Measurements from ENCODE around the gene SPINK8.
"Not testable (repeated sequence)": the region's sequence is repeated elsewhere in the genome, so short reads cannot be mapped to it uniquely, and the experiment has no call there.

Gene SPINK8

GRCh38 chr3:48333346-48334245 lies at the start of gene SPINK8:
Gene SPINK8 (minus strand): TSS chr3:48333661. CDS start chr3:48328341, 5,320 bp downstream.
- not testable (repeated sequence) for DNase-seq

GRCh38 chr3:48372862-48373435 lies 39.5 kb upstream of the SPINK8 start:
- DNase-seq, result no peak

- no peak for DNase-seq
Measured at GRCh38 chr3:48372377-48372770, 38.9 kb upstream of the SPINK8 start.

GRCh38 chr3:48371651-48372376 lies 38.4 kb upstream of the SPINK8 start, which contains the start of gene FBXW12:
Gene FBXW12 (plus strand): TSS chr3:48372219. CDS start chr3:48372768, 549 bp downstream.
- no peak for DNase-seq

- DNase-seq, result no peak
Measured at GRCh38 chr3:48370333-48370713, 36.9 kb upstream of the SPINK8 start.

GRCh38 chr3:48369693-48370332 lies 36.4 kb upstream of the SPINK8 start:
- DNase-seq, result no peak

- no peak for DNase-seq
Measured at GRCh38 chr3:48367201-48367600, 33.7 kb upstream of the SPINK8 start.

- DNase-seq, result no peak
Measured at GRCh38 chr3:48364840-48365239, 31.4 kb upstream of the SPINK8 start.

- no peak for DNase-seq
Measured at GRCh38 chr3:48361928-48362327, 28.5 kb upstream of the SPINK8 start.

GRCh38 chr3:48356419-48356818 lies 23.0 kb upstream of the SPINK8 start:
- no peak for DNase-seq

GRCh38 chr3:48353987-48354386 lies 20.5 kb upstream of the SPINK8 start:
- no peak for DNase-seq

- no peak for DNase-seq
Measured at GRCh38 chr3:48352546-48352945, 19.1 kb upstream of the SPINK8 start.

- DNase-seq, result no peak
Measured at GRCh38 chr3:48347500-48347899, 14.0 kb upstream of the SPINK8 start.

GRCh38 chr3:48345946-48346572 lies 12.6 kb upstream of the SPINK8 start:
- DNase-seq, result no peak

- DNase-seq, result no peak
Measured at GRCh38 chr3:48344867-48345507, 11.5 kb upstream of the SPINK8 start.

GRCh38 chr3:48343432-48343831 lies 10.0 kb upstream of the SPINK8 start:
- no peak for DNase-seq

GRCh38 chr3:48338635-48339034 lies 5.2 kb upstream of the SPINK8 start:
- DNase-seq, result no peak

GRCh38 chr3:48337536-48337935 lies 4.1 kb upstream of the SPINK8 start:
- not testable (repeated sequence) for DNase-seq

- DNase-seq, result not testable (repeated sequence)
Measured at GRCh38 chr3:48335286-48335685, 1.8 kb upstream of the SPINK8 start.

GRCh38 chr3:48334605-48335004 lies 1.1 kb upstream of the SPINK8 start:
- no peak for DNase-seq

- not testable (repeated sequence) for DNase-seq
Measured at GRCh38 chr3:48331706-48332435, 1.6 kb downstream of the SPINK8 start.

All from stimulated activated CD8-positive, alpha-beta memory T cell treated with anti-CD3 and anti-CD28 coated beads, Interleukin-4, amount 100 ng/mL, for 48 hours (primary cell).